H7 (cell line): Measurements from ENCODE around the gene KMT2D. TPM values are rescaled to one million over a fixed set of nuclear protein-coding genes. Genes with fewer than 3 reads are reported as not detected.

Experiments
- DNase-seq: peaks from one replicate; pipeline ENCODE4 v3.0.0; 2012
- H3K27me3 ChIP-seq: 2 replicates; pipeline ENCODE4 v1.6.0; 2011; ENCODE audit warnings: mild to moderate bottlenecking, low read length; ENCODE audit not compliant: control insufficient read depth, insufficient read depth
- H3K36me3 ChIP-seq: replicated peaks from 2 replicates; pipeline ENCODE4 v1.5.1; 2011; ENCODE audit warnings: low read length; ENCODE audit not compliant: control insufficient read depth, insufficient read depth
- H3K4me3 ChIP-seq: 2 replicates; pipeline ENCODE4 v1.5.1; 2011; ENCODE audit warnings: low read depth, mild to moderate bottlenecking, control low read depth, low read length, moderate library complexity; ENCODE audit not compliant: insufficient read depth
- total RNA-seq: library from RNA; depleted of rRNA; stranded (reverse); fragments of >200 nt; shearing (Covaris generic); gene quantifications from 2 replicates; pipeline ENCODE4 v1.2.3, GENCODE V29; 2014

The KMT2D gene
- total RNA-seq, 1 experiment from 2014 or later, result 16.2 TPM

DNA sequence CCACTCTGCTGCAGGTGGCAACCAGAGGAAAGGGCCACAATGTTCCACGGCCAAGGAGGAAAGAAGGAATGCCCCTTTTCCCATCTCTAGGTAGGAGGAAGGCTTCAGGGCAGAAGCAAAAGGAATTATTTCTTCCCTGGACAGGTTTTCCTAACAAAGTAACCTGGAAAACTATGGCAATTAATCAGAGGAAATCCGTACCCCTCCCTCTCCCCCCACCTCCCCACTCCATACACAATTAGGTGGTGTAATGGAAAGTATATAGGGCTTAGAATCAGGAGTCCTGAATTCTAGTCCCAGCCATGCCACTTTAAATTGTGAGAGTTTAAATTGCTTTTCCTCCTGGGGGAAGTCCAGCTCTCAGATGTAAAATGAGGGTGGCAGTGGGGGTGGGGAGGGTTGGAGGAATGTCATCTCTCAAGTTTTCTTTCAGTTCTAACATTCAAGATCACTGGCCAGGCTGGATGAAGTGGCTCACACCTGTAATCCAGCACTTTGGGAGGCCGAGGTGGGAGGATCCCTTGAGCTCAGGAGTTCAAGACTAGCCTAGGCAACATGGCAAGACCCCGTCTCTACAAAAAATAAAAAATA is 32.3 kb upstream of the KMT2D start:
- peaks cover 10% of the 10 kb centered on the region for H3K36me3 ChIP-seq
- H3K27me3 ChIP-seq, result peaks cover 79% of the 10 kb centered on the region
- H3K4me3 ChIP-seq, result no peak overlapping the region
- DNase-seq, result no peak

DNA sequence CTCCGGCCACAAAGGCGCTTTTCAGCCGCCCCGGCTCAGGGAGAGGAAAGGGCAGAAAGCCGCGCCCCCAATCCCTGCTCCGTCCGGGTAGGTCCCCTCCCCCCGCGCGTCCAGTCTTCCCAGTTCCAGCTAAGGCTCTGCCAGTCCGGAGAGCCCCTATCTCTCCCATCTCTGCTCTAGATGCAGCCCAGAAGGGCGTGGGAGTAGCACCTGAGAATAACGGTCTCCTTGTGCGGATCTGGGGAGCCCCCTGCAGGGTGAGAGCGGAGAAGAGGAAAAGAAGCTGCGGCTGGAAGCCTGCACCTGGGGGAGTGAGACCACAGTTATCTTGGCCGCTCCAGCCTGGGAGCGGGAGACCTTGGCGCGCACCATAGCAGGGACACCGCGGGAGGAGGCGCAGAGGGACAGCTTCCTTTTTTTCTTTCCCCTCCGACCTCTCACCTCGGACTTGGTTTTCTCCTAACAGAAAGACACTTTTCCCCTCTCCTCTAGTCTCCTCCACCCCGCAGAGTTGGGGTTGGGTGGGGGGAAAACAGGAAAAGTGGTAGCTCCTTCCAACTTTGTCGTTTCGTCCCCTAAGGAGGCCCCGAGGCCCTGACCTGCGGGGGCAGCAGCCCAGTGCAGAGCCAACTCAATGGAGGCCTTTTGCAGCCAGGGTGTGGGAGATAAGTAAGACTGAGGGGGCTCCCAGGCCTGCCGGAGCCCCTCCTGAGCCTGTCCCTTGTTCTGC is 31.7 kb upstream of the KMT2D start:
- peak overlapping the region; percentile 24 for H3K4me3 ChIP-seq
- H3K27me3 ChIP-seq, result peaks cover 81% of the 10 kb centered on the region
- peaks cover 3% of the 10 kb centered on the region for H3K36me3 ChIP-seq
- DNase-seq, result peak; percentile 92

DNA sequence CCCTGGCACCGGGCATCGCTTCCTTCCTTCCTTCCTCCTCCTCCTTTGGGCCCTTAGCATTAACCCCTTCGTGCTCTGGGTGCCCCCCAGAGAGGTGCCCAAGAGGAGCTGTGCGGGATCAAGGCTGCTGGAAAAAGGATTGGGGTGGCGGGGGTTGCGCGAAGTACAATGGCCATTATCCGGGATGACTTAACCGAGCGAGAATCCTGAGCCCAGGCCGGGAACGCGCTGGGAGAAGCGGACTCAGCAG is 31.2 kb upstream of the KMT2D start:
- Histone ChIP-seq H3K27me3 (peaks cover 84% of the 10 kb centered on the region), H3K4me3 (peak overlapping the region; percentile 24)
- no peak for DNase-seq

DNA sequence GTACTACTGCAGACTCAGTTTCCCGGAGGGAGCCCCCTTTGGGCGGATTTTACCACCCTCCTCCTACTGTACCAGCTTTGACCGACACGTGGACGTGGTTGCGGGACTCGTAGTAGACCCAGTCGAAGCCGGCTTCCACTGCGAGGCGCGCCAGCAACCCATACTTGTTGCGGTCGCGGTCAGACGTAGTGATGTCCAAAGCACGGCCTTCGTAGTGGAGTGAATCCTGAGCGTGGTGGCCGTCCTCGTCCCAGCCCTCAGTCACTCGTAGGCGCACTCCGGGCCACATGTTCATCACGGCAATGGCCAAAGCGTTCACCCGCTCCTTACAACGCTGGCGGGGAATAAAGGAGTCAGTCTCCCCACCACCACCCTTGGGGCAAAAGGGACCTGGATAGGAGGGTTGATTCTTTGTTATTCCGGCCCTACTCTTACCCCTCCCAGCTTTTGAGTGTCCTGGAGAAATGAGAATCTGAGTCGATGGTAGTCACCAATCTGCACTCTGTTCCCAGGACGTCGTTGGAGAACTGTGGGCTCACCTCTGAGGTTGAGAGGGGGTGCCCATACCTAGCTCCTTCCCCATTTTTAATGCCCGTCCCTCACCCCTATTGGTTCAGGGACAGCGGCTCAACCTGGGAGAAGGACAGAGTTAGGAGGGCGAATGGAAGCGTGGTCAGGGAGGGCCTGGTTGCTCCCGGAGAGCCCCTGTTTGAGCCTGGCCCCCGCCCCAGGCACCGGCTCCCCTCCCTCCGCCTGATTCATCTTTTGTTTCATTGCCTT is 30.7 kb upstream of the KMT2D start:
- H3K4me3 ChIP-seq, result no peak overlapping the region; the same call in 1 of the 2 replicates
- peak; percentile 73 for DNase-seq
- H3K27me3 ChIP-seq, result peaks cover 89% of the 10 kb centered on the region
- no peaks in the 10 kb centered on the region for H3K36me3 ChIP-seq

More for the DNA sequence above, 31.2 kb upstream of the KMT2D start:
- H3K36me3 ChIP-seq, result no peaks in the 10 kb centered on the region

DNA sequence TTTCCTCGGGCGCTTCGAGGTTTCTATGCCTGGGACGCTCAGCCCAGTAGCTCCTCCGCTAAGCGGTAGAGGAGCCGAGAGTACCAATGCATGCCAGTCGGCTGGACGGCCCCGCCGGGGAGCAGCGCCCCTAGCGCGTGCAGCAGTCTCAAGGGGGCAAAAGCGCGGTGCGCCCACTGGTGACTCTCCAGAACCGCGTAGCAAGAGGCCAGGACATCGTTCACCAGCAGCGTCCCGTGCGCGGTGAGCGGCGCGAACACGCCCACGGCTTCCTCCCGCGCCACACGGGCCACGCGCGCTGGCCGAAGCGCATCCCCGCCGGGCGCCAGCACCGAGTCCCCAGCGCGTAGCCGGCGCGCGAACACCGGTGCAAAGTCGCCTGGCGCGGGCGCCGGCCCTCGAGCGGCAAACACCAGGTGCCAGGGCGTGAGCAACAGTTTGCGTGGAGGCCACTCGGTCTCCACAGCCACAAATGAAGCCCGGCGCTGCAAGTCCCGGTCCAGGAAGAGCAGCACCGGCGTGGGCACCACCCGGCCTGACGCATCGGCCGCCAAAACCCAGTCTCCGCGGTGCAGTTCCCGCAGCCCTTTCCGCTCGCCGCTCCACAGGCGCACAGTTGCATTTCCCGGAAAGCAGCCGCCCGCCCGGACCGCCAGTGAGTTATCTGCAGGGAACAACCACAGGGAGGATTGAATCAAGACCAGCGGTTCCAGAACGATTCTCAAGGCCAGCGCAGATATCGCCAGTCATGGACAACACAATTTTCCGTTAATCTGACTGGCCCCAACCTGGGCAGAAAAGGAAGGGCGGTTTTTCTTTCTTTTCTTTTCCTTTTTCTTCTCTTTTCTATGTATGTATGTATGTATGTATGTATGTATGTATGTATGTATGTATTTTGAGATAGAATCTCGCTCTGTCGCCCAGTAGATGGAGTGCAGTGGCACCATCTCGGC is 29.5 kb upstream of the KMT2D start:
- peak overlapping the region; percentile 23 for H3K4me3 ChIP-seq
- peak; percentile 76 for DNase-seq
- peaks cover 80% of the 10 kb centered on the region for H3K27me3 ChIP-seq
- no peaks in the 10 kb centered on the region for H3K36me3 ChIP-seq

DNA sequence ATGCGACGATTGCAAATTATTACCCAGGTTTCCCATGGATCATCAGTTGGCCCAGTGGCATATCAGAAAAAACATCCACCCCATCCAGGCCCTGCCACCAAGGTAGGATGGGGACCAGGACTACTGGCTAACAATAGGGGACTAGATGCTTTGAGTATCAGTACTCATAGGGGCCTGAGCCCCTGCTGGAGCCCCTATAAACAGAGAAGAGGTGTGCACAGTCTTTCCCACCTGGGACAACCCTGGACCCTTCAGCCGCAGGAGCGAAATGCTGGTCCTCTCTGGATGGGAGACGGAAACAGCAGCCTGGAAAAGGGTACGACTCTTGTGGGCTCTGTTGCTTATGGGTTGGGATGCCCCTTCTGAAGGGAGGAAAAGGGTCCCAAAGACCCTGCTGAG is 28.3 kb upstream of the KMT2D start:
- DNase-seq, result no peak
- no peak overlapping the region for H3K4me3 ChIP-seq

DNA sequence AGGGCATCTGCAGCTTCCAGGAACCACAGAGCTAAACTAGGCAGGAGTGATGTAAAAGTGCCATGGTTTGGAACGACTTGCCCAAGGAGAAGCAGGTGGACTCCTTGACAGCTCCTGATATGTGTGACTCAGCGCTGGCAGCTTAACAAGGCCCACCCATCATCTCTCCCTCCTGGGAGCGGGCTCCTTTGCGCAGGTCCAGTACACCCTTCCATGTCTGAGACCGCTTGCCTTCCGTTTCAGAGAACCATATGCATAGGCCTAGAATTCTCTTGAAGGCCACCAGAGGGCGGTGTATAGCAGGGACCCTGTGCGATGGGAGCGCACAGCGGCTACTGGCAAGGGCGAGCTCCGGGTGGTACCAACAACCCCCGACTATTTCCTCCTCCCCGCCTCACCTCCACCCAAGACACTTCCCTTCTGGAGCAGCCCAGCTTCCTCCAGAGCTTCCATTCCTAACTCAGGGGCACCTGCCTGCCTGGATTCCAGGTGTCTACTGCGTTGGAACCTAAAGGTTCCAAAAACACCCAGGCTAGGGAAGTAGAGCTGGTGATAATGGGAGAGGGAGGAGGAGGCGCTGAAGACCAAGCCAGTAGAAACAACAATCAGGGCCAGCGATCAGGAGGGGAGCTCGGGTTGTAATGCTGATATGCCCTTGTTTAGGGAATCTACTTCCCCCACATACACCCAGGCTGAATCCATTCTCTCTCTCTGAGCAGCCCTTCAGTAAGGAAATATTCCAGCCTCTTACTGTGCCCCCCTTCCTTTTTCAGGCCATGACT is 27.7 kb upstream of the KMT2D start:
- no peaks in the 10 kb centered on the region for H3K36me3 ChIP-seq
- H3K4me3 ChIP-seq, result no peak overlapping the region
- peaks cover 63% of the 10 kb centered on the region for H3K27me3 ChIP-seq
- peak; percentile 84 for DNase-seq

More for the DNA sequence above, 28.3 kb upstream of the KMT2D start:
- peaks cover 69% of the 10 kb centered on the region for H3K27me3 ChIP-seq
- H3K36me3 ChIP-seq, result no peaks in the 10 kb centered on the region

DNA sequence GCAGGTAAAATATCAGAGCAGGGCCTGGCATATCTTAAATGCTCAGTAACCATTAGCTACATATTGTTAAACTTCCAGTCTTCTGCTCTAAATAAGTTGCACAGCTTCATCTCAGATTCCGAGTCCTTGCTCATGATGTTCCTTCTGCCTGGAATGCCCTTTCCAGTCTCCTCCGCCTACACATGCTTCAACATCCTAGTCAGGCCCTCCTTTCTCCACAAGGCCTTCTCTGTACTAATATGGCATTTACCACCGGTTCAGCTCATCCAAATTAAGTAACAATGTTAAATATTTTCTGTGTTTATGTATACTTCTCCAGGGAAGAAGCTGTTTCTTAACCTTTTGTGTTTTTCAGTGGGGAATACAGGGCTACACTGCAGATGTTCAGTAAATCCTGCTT is 25.5 kb upstream of the KMT2D start:
- H3K27me3 ChIP-seq, result peaks cover 40% of the 10 kb centered on the region
- no peak overlapping the region for H3K4me3 ChIP-seq
- no peak for DNase-seq
- no peaks in the 10 kb centered on the region for H3K36me3 ChIP-seq

DNA sequence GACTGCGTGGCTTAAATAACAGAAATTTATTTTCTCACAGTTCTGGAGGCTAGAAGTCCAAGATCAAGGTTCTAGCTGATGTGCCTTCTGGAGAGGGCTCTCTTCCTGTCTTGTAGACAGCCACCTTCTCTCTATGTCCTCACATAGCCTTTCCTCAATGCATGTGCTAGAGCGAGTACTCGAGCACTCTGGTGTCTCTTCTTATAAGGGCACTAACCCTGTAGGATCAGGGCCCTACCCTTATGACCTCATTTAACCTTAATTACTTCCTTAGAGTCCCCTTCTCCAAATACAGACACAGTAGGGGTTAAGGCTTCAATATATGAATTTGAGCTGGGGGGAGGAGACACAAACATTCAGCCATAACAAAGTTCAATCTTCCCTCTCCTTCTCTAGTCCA is 23.8 kb upstream of the KMT2D start:
- Histone ChIP-seq H3K4me3 (no peak overlapping the region), H3K36me3 (no peaks in the 10 kb centered on the region), H3K27me3 (peaks cover 24% of the 10 kb centered on the region)
- DNase-seq, result no peak

DNA sequence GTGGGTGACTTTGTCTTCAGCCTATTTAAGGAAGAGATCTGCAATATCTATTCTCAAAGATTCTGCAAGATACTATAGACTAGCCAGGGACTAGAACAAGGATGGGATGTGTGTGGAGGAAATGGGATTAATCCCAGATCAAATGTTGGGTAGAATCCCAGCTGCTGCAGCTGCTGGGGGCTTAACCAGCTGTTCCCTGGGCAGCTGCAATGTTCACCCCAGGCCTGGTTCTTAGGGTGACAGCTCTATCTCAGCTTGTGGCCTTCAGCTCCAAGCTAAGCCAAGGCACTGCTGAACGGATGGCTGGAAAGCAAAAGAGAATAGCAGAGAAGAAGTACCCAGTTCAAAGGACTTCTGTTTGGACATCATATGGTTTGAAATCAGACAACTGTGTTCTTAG is 19.2 kb upstream of the KMT2D start:
- Histone ChIP-seq H3K4me3 (no peak overlapping the region), H3K27me3 (no peaks in the 10 kb centered on the region), H3K36me3 (no peaks in the 10 kb centered on the region)
- DNase-seq, result no peak

DNA sequence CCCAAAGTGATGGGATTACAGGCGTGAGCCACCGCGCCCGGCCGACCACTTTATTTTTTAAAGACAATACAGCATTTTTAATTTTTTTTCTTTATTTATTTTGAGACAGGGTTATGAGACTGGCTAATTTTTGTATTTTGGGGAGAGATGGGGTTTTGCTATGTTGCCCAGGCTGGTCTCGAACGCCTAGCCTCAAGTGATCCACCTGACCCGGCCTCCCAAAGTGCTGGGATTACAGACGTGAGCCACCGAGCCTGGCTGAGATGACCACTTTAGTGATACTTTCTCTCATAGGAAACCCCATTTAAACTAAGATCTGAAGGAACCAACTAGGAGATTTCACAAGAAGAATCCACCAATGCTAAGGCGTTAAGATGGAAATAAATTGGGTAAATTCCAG is 10.4 kb upstream of the KMT2D start:
- H3K27me3 ChIP-seq, result peaks cover 12% of the 10 kb centered on the region
- no peak overlapping the region for H3K4me3 ChIP-seq
- DNase-seq, result no peak

DNA sequence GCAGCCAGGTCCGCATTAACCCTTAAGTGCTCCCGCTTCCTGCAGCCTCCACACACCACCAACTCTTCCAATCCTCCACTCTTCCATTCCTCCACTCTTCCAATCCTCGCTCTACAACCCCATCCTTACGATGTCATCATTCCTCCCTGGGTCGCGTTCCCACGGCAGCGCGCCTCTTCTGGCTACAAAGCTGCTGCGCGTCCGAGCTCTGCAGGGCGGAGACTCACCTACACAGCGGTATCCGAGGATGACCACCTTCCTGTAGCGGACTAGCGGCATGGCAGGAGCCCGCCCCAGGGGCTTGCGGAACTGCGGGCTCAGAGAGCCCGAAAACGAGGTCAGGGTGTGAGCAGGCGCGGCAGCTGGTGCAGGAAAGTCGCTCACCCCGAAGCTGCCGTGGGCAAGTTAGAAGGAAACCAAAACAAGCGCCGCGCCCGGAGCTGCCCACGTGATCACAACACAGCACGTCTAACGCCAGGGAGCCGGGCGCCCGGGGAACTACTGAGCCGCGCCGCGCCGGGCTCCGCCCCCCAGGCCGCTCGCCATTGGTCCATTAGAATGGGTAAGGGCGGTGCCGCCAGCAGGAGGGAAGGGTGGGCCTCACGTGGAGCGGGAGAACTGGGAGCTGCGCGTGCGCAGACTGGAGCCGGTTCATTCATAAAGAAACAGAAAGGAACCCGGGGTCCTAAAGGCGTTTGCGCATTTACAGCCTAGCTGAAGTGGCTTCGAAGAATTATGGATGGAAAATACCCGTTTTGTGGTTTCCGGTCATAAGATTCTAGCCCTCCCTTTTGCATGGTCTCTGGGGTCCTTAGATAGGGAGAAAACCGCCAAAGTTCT is 9.1 kb upstream of the KMT2D start, which contains the start of gene RHEBL1:
Gene RHEBL1 (minus strand): TSS at position 473 of the 840 bp plus-strand sequence. CDS start 194 bp downstream, at position 279.
- Histone ChIP-seq H3K36me3 (no peaks in the 10 kb centered on the region), H3K27me3 (peaks cover 12% of the 10 kb centered on the region), H3K4me3 (peak within 1 kb of the TSS; percentile 86)
- DNase-seq, result peak; percentile 97

More for the DNA sequence above, 10.4 kb upstream of the KMT2D start:
- H3K36me3 ChIP-seq, result no peaks in the 10 kb centered on the region
